Activated T-cell treated with anti-CD3 and anti-CD28 coated beads for 4 hours (primary cell): Measurements from ENCODE around the gene TBC1D32.
A peak's percentile ranks its signal among the peaks of the same experiment; 100 is the strongest.
"Not testable (repeated sequence)": the region's sequence is repeated elsewhere in the genome, so short reads cannot be mapped to it uniquely, and the experiment has no call there.

ENCODE experiments used
- DNase-seq: peaks from one replicate; pipeline ENCODE4 v3.0.0-alpha.2; 2020

The TBC1D32 gene

GRCh38 chr6:121334299-121335086 is at the start of gene TBC1D32:
TBC1D32 (minus strand) TSS chr6:121334480; CDS start chr6:121334430, 50 bp downstream.
- DNase-seq: peak; percentile 78

- DNase-seq: no peak
Measured at GRCh38 chr6:121383478-121383877, 49.2 kb upstream of the TBC1D32 start.

GRCh38 chr6:121382467-121383121 is 48.3 kb upstream of the TBC1D32 start:
- DNase-seq: no peak

GRCh38 chr6:121376411-121376810 is 42.1 kb upstream of the TBC1D32 start:
- DNase-seq: no peak

GRCh38 chr6:121374219-121374618 is 39.9 kb upstream of the TBC1D32 start:
- DNase-seq: not testable (repeated sequence)

- DNase-seq: no peak
Measured at GRCh38 chr6:121365536-121366521, 31.5 kb upstream of the TBC1D32 start.

GRCh38 chr6:121356575-121356974 is 22.3 kb upstream of the TBC1D32 start:
- no peak for DNase-seq

GRCh38 chr6:121354764-121355163 is 20.5 kb upstream of the TBC1D32 start:
- DNase-seq: no peak

- no peak for DNase-seq
Measured at GRCh38 chr6:121352941-121353340, 18.7 kb upstream of the TBC1D32 start.

GRCh38 chr6:121351916-121352315 is 17.6 kb upstream of the TBC1D32 start:
- DNase-seq: no peak

GRCh38 chr6:121349596-121349995 is 15.3 kb upstream of the TBC1D32 start:
- DNase-seq: no peak

- no peak for DNase-seq
Measured at GRCh38 chr6:121347484-121347883, 13.2 kb upstream of the TBC1D32 start.

- no peak for DNase-seq
Measured at GRCh38 chr6:121344539-121344938, 10.3 kb upstream of the TBC1D32 start.

GRCh38 chr6:121339639-121340226 is 5.5 kb upstream of the TBC1D32 start:
- no peak for DNase-seq

GRCh38 chr6:121338956-121339355 is 4.7 kb upstream of the TBC1D32 start:
- DNase-seq: no peak

- no peak for DNase-seq
Measured at GRCh38 chr6:121338366-121338765, 4.1 kb upstream of the TBC1D32 start.

GRCh38 chr6:121335087-121336008 is 1.1 kb upstream of the TBC1D32 start:
- DNase-seq: no peak

- not testable (repeated sequence) for DNase-seq
Measured at GRCh38 chr6:121333694-121334093, 586 bp downstream of the TBC1D32 start.

GRCh38 chr6:121333196-121333595 is 1.1 kb downstream of the TBC1D32 start:
- DNase-seq: no peak

GRCh38 chr6:121330516-121330915 is 3.8 kb downstream of the TBC1D32 start:
- DNase-seq: no peak

- DNase-seq: no peak
Measured at GRCh38 chr6:121321282-121321681, 13.0 kb downstream of the TBC1D32 start.

- DNase-seq: no peak
Measured at GRCh38 chr6:121319603-121320002, 14.7 kb downstream of the TBC1D32 start.
